ENCODE data around the gene SPATA6L. TPM values are rescaled to one million over a fixed set of nuclear protein-coding genes. Genes with fewer than 3 reads are reported as not detected.
"Not testable (repeated sequence)": the region's sequence is repeated elsewhere in the genome, so short reads cannot be mapped to it uniquely, and the experiment has no call there.

SPATA6L gene
- total RNA-seq, 1 donor from 2014 or later: 2.5 TPM

GRCh38 chr9:4639420-4639819, 26.9 kb downstream of the SPATA6L start:
- DNase-seq (ENCODE audit: low read depth, low spot score): no peak

- DNase-seq (ENCODE audit: low read depth, low spot score): no peak
These were observed 27.3 kb downstream of the SPATA6L start for GRCh38 chr9:4638968-4639367.

GRCh38 chr9:4630836-4631235, 35.4 kb downstream of the SPATA6L start:
- DNase-seq (ENCODE audit: low read depth, low spot score): no peak

- no peak for DNase-seq (ENCODE audit: low read depth, low spot score)
These were observed 44.3 kb downstream of the SPATA6L start for GRCh38 chr9:4622016-4622415.

- DNase-seq (ENCODE audit: low read depth, low spot score): no peak
These were observed 45.3 kb downstream of the SPATA6L start for GRCh38 chr9:4620881-4621555.

- no peak for DNase-seq (ENCODE audit: low read depth, low spot score)
These were observed 46.1 kb downstream of the SPATA6L start for GRCh38 chr9:4620057-4620765.

GRCh38 chr9:4618700-4619099, 47.6 kb downstream of the SPATA6L start:
- DNase-seq (ENCODE audit: low read depth, low spot score): no peak

- DNase-seq (ENCODE audit: low read depth, low spot score): no peak
These were observed 48.5 kb downstream of the SPATA6L start for GRCh38 chr9:4617752-4618151.

- DNase-seq (ENCODE audit: low read depth, low spot score): no peak
These were observed 50.5 kb downstream of the SPATA6L start for GRCh38 chr9:4615778-4616177.

GRCh38 chr9:4615251-4615650, 51.0 kb downstream of the SPATA6L start:
- DNase-seq (ENCODE audit: low read depth, low spot score): no peak

GRCh38 chr9:4614627-4615026, 51.7 kb downstream of the SPATA6L start:
- no peak for DNase-seq (ENCODE audit: low read depth, low spot score)

- not testable (repeated sequence) for DNase-seq (ENCODE audit: low read depth, low spot score)
These were observed 60.2 kb downstream of the SPATA6L start for GRCh38 chr9:4606033-4606432.

- peak; percentile 36 for DNase-seq (ENCODE audit: low read depth, low spot score)
These were observed 61.6 kb downstream of the SPATA6L start for GRCh38 chr9:4604678-4605095.

GRCh38 chr9:4603830-4604229, 62.5 kb downstream of the SPATA6L start:
- no peak for DNase-seq (ENCODE audit: low read depth, low spot score)

GRCh38 chr9:4600368-4600767, 65.9 kb downstream of the SPATA6L start:
- DNase-seq (ENCODE audit: low read depth, low spot score): no peak

GRCh38 chr9:4596165-4596922, 69.9 kb downstream of the SPATA6L start:
- DNase-seq (ENCODE audit: low read depth, low spot score): peak; percentile 67

- no peak for DNase-seq (ENCODE audit: low read depth, low spot score)
These were observed 71.3 kb downstream of the SPATA6L start for GRCh38 chr9:4594994-4595393.

- DNase-seq (ENCODE audit: low read depth, low spot score): no peak
These were observed 71.7 kb downstream of the SPATA6L start for GRCh38 chr9:4594545-4594944.

- DNase-seq (ENCODE audit: low read depth, low spot score): peak; percentile 52
These were observed 73.4 kb downstream of the SPATA6L start for GRCh38 chr9:4592886-4593285.

GRCh38 chr9:4592295-4592694, 74.0 kb downstream of the SPATA6L start:
- no peak for DNase-seq (ENCODE audit: low read depth, low spot score)

- no peak for DNase-seq (ENCODE audit: low read depth, low spot score)
These were observed 75.2 kb downstream of the SPATA6L start for GRCh38 chr9:4591123-4591500.

- DNase-seq (ENCODE audit: low read depth, low spot score): no peak
These were observed 75.7 kb downstream of the SPATA6L start for GRCh38 chr9:4590430-4591122.

All from pulmonary artery endothelial cell (primary cell).